GM12891 (cell line): Measurements from ENCODE around the gene PEX7.
A peak's percentile ranks its signal among the peaks of the same experiment; 100 is the strongest.

Experiments
- DNase-seq: peaks from one replicate; pipeline ENCODE4 v3.0.0; 2011; ENCODE audit warnings: low spot score; ENCODE audit not compliant: insufficient read length
- FAIRE-seq: peaks from 2 replicates; lab custom pipeline; 2011; peaks lifted over from hg19 to GRCh38; lab: Jason Lieb, UNC
- PAX5 ChIP-seq: IDR thresholded peaks from 2 replicates; pipeline ENCODE4 v1.6.1; 2011; ENCODE audit warnings: low read length, moderate library complexity, mild to moderate bottlenecking; ENCODE audit not compliant: insufficient read depth, severe bottlenecking
- POLR2A ChIP-seq: IDR thresholded peaks from 2 replicates; pipeline ENCODE4 v1.6.1; 2011; ENCODE audit warnings: low read depth, low read length, control low read depth
- POLR2AphosphoS5 ChIP-seq: IDR thresholded peaks from 2 replicates; pipeline ENCODE4 v1.6.1; 2011; ENCODE audit warnings: low read depth, low read length, control low read depth
- POU2F2 ChIP-seq: IDR thresholded peaks from 2 replicates; pipeline ENCODE4 v1.6.1; 2011; ENCODE audit warnings: low read depth, mild to moderate bottlenecking, control low read depth, low read length, moderate library complexity
- SPI1 ChIP-seq: IDR thresholded peaks from 2 replicates; pipeline ENCODE4 v1.6.1; 2011; ENCODE audit warnings: low read depth, low read length, control low read depth
- TAF1 ChIP-seq: IDR thresholded peaks from 2 replicates; pipeline ENCODE4 v1.6.1; 2011; ENCODE audit warnings: low read depth, low read length, control low read depth

PEX7 gene

GRCh38 chr6:136790411-136791295, 31.7 kb upstream of the PEX7 start:
- FAIRE-seq (no peak), DNase-seq (no peak)
- TF ChIP-seq SPI1 (no peak), POU2F2 (no peak), POLR2AphosphoS5 (no peak), PAX5 (no peak), TAF1 (no peak), POLR2A (no peak)

- TF ChIP-seq SPI1 (0 out of 2 replicates have a peak, but pooled peaks have one; percentile 30), PAX5 (no peak), POLR2AphosphoS5 (peak; percentile 94), POLR2A (peak; percentile 92), TAF1 (peak; percentile 79), POU2F2 (peak; percentile 69; the same call in 1 of the 2 replicates)
- DNase-seq = no peak
- FAIRE-seq = no peak
Observed at GRCh38 chr6:136791296-136792094, 30.9 kb upstream of the PEX7 start.

GRCh38 chr6:136792095-136792409, 30.3 kb upstream of the PEX7 start:
- FAIRE-seq = no peak
- no peak for DNase-seq

GRCh38 chr6:136792410-136793262, 29.8 kb upstream of the PEX7 start, which contains the start of gene MAP3K5:
Gene MAP3K5, minus strand, starts transcription at chr6:136792477. Its CDS starts 320 bp downstream, at chr6:136792157.
- FAIRE-seq (peak; percentile 97), DNase-seq (no peak)
- TF ChIP-seq TAF1 = peak; percentile 45; the same call in 1 of the 2 replicates
- no peak for TF ChIP-seq SPI1
- TF ChIP-seq POLR2AphosphoS5 = no peak; the same call in 1 of the 2 replicates
- peak; percentile 77 for TF ChIP-seq POLR2A

More at GRCh38 chr6:136792095-136792409, 30.3 kb upstream of the PEX7 start:
- no peak for TF ChIP-seq POU2F2

GRCh38 chr6:136793363-136793762, 29.0 kb upstream of the PEX7 start:
- TF ChIP-seq PAX5 (no peak), TAF1 (no peak), POLR2A (no peak), POU2F2 (no peak)

GRCh38 chr6:136795386-136795785, 27.0 kb upstream of the PEX7 start:
- FAIRE-seq (no peak), DNase-seq (no peak)
- no peak for TF ChIP-seq POLR2AphosphoS5
- no peak for TF ChIP-seq PAX5
- no peak for TF ChIP-seq POLR2A
- TF ChIP-seq POU2F2 = no peak
- no peak for TF ChIP-seq TAF1
- no peak for TF ChIP-seq SPI1

More at GRCh38 chr6:136793363-136793762, 29.0 kb upstream of the PEX7 start:
- DNase-seq = no peak
- FAIRE-seq = no peak

GRCh38 chr6:136795996-136796395, 26.4 kb upstream of the PEX7 start:
- FAIRE-seq = no peak
- DNase-seq = no peak
- TF ChIP-seq PAX5 (no peak), POLR2A (no peak), POLR2AphosphoS5 (no peak), TAF1 (no peak), POU2F2 (no peak), SPI1 (no peak)

GRCh38 chr6:136798044-136798443, 24.3 kb upstream of the PEX7 start:
- FAIRE-seq (no peak), DNase-seq (no peak)
- no peak for TF ChIP-seq POU2F2

GRCh38 chr6:136801581-136801980, 20.8 kb upstream of the PEX7 start:
- DNase-seq = no peak
- no peak for TF ChIP-seq PAX5
- no peak for TF ChIP-seq POLR2A
- no peak for TF ChIP-seq POU2F2
- TF ChIP-seq POLR2AphosphoS5 = no peak
- no peak for TF ChIP-seq SPI1
- no peak for TF ChIP-seq TAF1
- FAIRE-seq = no peak
